ENCODE results near the gene PARD6G. TPM values are rescaled to one million over a fixed set of nuclear protein-coding genes. Genes with fewer than 3 reads are reported as not detected.
A peak's percentile ranks its signal among the peaks of the same experiment; 100 is the strongest.

Gene PARD6G
- total RNA-seq, 3 donors from 2014 or later, result 1.9 to 14.4 (median 13.8) TPM

- no peaks in the 10 kb centered on the region for H3K4me1 ChIP-seq
- no peaks in the 10 kb centered on the region for H3K27me3 ChIP-seq
- peak overlapping the region in 1 of 2 donors; percentile 52 for H3K27ac ChIP-seq
- TF ChIP-seq POLR2A (IDR thresholded peaks at IDR 0.05) (no peak), CTCF (IDR thresholded peaks at IDR 0.05) (no peak)
- H3K4me3 ChIP-seq, result no peak overlapping the region
- no peaks in the 10 kb centered on the region for H3K36me3 ChIP-seq
- no peaks in the 10 kb centered on the region for H3K9me3 ChIP-seq
- no peak for DNase-seq (ENCODE audit: low spot score in 2 of 2)
- intact Hi-C loops (cut with DNase I; ENCODE audit: low total_unique reads), result no loop called here
Measured at GRCh38 chr18:80179857-80180558, 67.3 kb downstream of the PARD6G start.

- H3K4me3 ChIP-seq, result no peak overlapping the region
- no peaks in the 10 kb centered on the region for H3K36me3 ChIP-seq
- intact Hi-C loops (cut with DNase I; ENCODE audit: low total_unique reads), result no loop called here
- DNase-seq (ENCODE audit: low spot score in 2 of 2), result peak in 1 of 2 donors; percentile 43
- H3K27me3 ChIP-seq, result no peaks in the 10 kb centered on the region
- TF ChIP-seq POLR2AphosphoS5 (IDR thresholded peaks at IDR 0.05) (no peak), POLR2A (IDR thresholded peaks at IDR 0.05) (no peak), CTCF (IDR thresholded peaks at IDR 0.05) (no peak)
- no peaks in the 10 kb centered on the region for H3K9me3 ChIP-seq
- H3K27ac ChIP-seq, result peak overlapping the region; percentile 12 to 41
- H3K4me1 ChIP-seq, result no peaks in the 10 kb centered on the region
Measured at GRCh38 chr18:80178935-80179818, 68.1 kb downstream of the PARD6G start.

- peak overlapping the region in 1 of 3 donors; percentile 39 for H3K4me3 ChIP-seq
- no peaks in the 10 kb centered on the region for H3K4me1 ChIP-seq
- intact Hi-C loops (cut with DNase I; ENCODE audit: low total_unique reads), result no loop called here
- H3K9me3 ChIP-seq, result no peaks in the 10 kb centered on the region
- no peak for DNase-seq (ENCODE audit: low spot score in 2 of 2)
- H3K36me3 ChIP-seq, result no peaks in the 10 kb centered on the region
- H3K27ac ChIP-seq, result no peak overlapping the region
- no peaks in the 10 kb centered on the region for H3K27me3 ChIP-seq
- TF ChIP-seq POLR2A (IDR thresholded peaks at IDR 0.05), result no peak
- TF ChIP-seq CTCF (IDR thresholded peaks at IDR 0.05), result no peak
Measured at GRCh38 chr18:80177128-80177527, 70.2 kb downstream of the PARD6G start.

- Histone ChIP-seq H3K27me3 (no peaks in the 10 kb centered on the region), H3K36me3 (no peaks in the 10 kb centered on the region), H3K4me3 (peak overlapping the region in 2 of 3 donors; percentile 7 to 39), H3K27ac (peak overlapping the region; percentile 10 to 12), H3K4me1 (no peaks in the 10 kb centered on the region), H3K9me3 (no peaks in the 10 kb centered on the region)
- no peak for DNase-seq (ENCODE audit: low spot score in 2 of 2)
- intact Hi-C loops (cut with DNase I; ENCODE audit: low total_unique reads), result no loop called here
- TF ChIP-seq POLR2AphosphoS5 (IDR thresholded peaks at IDR 0.05) (no peak), POLR2A (IDR thresholded peaks at IDR 0.05) (no peak), CTCF (IDR thresholded peaks at IDR 0.05) (no peak)
Measured at GRCh38 chr18:80176334-80177073, 70.8 kb downstream of the PARD6G start.
